Keratinocyte (primary cell): Measurements from ENCODE around the gene BOK. TPM values are rescaled to one million over a fixed set of nuclear protein-coding genes. Genes with fewer than 3 reads are reported as not detected.

Experiments
- DNase-seq: peaks from one replicate; pipeline ENCODE4 v3.0.0-alpha.2; 2011; ENCODE audit warnings: low read depth, missing footprints, low spot score
- FAIRE-seq: peaks from 2 replicates; lab custom pipeline; 2011; peaks lifted over from hg19 to GRCh38; lab: Jason Lieb, UNC
- H2AFZ ChIP-seq: 2 replicates; pipeline ENCODE4 v1.6.0; 2012; ENCODE audit warnings: low read length, control low read depth, inconsistent platforms; ENCODE audit not compliant: control insufficient read depth
- H3K27ac ChIP-seq: 2 replicates; pipeline ENCODE4 v1.5.1; 2011; ENCODE audit warnings: low read length; ENCODE audit not compliant: control insufficient read depth, insufficient read depth
- H3K27me3 ChIP-seq: 3 replicates; pipeline ENCODE4 v1.6.0; 2011; ENCODE audit warnings: low read length; ENCODE audit not compliant: control insufficient read depth, insufficient read depth; ENCODE audit errors: extremely low read depth
- H3K36me3 ChIP-seq, 2 experiments: 2 replicates in 1 of 2; 3 replicates in 1 of 2; pipeline ENCODE4 v1.5.1; 2011; ENCODE audit warnings: low read length in 2 of 2, mild to moderate bottlenecking in 1 of 2; ENCODE audit not compliant: control insufficient read depth in 2 of 2, insufficient read depth in 2 of 2; ENCODE audit errors: extremely low read depth in 1 of 2
- H3K4me1 ChIP-seq: 3 replicates; pipeline ENCODE4 v1.5.1; 2011; ENCODE audit warnings: low read length; ENCODE audit not compliant: control insufficient read depth, insufficient read depth; ENCODE audit errors: extremely low read depth
- H3K4me2 ChIP-seq: 3 replicates; pipeline ENCODE4 v1.6.0; 2011; ENCODE audit warnings: low read depth, low read length; ENCODE audit not compliant: control insufficient read depth, insufficient read depth; ENCODE audit errors: extremely low read depth
- H3K4me3 ChIP-seq, 3 experiments: fragments of 200-600 bp in 1 of 3; sonication (generic) in 1 of 3; 2 replicates in 2 of 3; 3 replicates in 1 of 3; pipeline ENCODE4 v1.5.1; 2011 to 2016; ENCODE audit warnings: low read length in 3 of 3, mild to moderate bottlenecking in 3 of 3, control low read depth in 2 of 3, inconsistent platforms in 1 of 3, low read depth in 1 of 3, mixed read lengths in 1 of 3, mixed run types in 1 of 3, moderate library complexity in 1 of 3; ENCODE audit not compliant: control insufficient read depth in 2 of 3, insufficient read depth in 2 of 3; ENCODE audit errors: extremely low read depth in 1 of 3
- H3K79me2 ChIP-seq: 2 replicates; pipeline ENCODE4 v1.6.0; 2012; ENCODE audit warnings: low read length; ENCODE audit not compliant: control insufficient read depth, insufficient read depth
- H3K9ac ChIP-seq: 3 replicates; pipeline ENCODE4 v1.6.0; 2011; ENCODE audit warnings: low read length; ENCODE audit not compliant: control insufficient read depth, insufficient read depth; ENCODE audit errors: extremely low read depth
- H3K9me1 ChIP-seq: 3 replicates; pipeline ENCODE4 v1.6.0; 2011; ENCODE audit warnings: low read length; ENCODE audit not compliant: control insufficient read depth, insufficient read depth; ENCODE audit errors: extremely low read depth
- H3K9me3 ChIP-seq: 2 replicates; pipeline ENCODE4 v1.5.1; 2012; ENCODE audit warnings: low read depth, low read length; ENCODE audit not compliant: control insufficient read depth
- H4K20me1 ChIP-seq: 3 replicates; pipeline ENCODE4 v1.6.0; 2011; ENCODE audit warnings: low read length; ENCODE audit not compliant: control insufficient read depth, insufficient read depth; ENCODE audit errors: extremely low read depth
- EZH2 ChIP-seq: IDR thresholded peaks from one replicate; pipeline ENCODE4 v1.6.1; 2012; ENCODE audit warnings: inconsistent platforms, mild to moderate bottlenecking, low read length, moderate library complexity
- dilution Hi-C: fragments of 300-500 bp; cut with MboI; formaldehyde crosslinking; loops from one replicate; pipeline ENCODE4 v1.7.0; 2020; ENCODE audit warnings: low sequenced_read_pairs; ENCODE audit not compliant: extremely low pct_ligation_motif_present
- polyA plus RNA-seq, 5 experiments: library from polyadenylated mRNA; depleted of rRNA in 3 of 5; stranded (reverse) in 3 of 5; stranded (forward) in 1 of 5; unstranded in 1 of 5; fragments of >200 nt; gene quantifications; 1 replicate in 1 of 5; 2 replicates in 3 of 5; 3 replicates in 1 of 5; pipeline versions ENCODE4 v1.2.1 to v1.2.3, GENCODE V29; 2011 to 2012; ENCODE audit warnings: missing spikeins in 2 of 5, low read depth in 1 of 5, low replicate concordance in 1 of 5
- TF ChIP-seq, protein P1 (sequence below), 3 experiments: IDR thresholded peaks in 1 of 3; conservative IDR thresholded peaks in 1 of 3; optimal IDR thresholded peaks in 1 of 3; 2 replicates in 2 of 3; 3 replicates in 1 of 3; pipeline versions ENCODE3 to v1.5.1; 2011; ENCODE audit warnings: low read length in 3 of 3, mild to moderate bottlenecking in 3 of 3, moderate library complexity in 2 of 3, control low read depth in 1 of 3, inconsistent platforms in 1 of 3; ENCODE audit not compliant: insufficient read depth in 2 of 3; ENCODE audit errors: extremely low read depth in 1 of 3

The BOK gene
- polyA plus RNA-seq, 1 donor (not counting 4 experiments of a cell fraction or from before 2014, with no cell fraction given), result 15.4 TPM

DNA sequence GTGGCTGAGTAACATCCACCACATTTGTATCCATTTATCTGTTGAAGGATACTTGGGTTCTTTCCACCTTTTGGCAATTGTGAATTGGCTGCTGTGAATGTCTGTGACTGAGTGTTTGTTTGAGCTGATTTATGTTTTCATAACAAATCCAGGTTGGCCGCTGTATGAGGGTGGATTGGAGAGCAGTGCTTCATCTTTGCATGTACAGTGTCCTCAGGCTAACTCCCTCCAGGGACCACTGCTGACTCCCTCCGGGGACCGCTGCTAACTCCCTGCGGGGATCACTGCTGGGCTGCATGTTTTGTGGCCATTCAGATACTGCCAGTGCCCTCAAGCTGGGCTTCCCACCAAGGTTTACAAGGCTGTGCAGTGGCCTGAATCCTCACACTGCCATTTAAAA, 10.2 kb downstream of the BOK start:
- Histone ChIP-seq H3K27me3 (no peaks in the 10 kb centered on the region), H3K27ac (no peak overlapping the region), H3K9ac (no peak overlapping the region), H3K9me3 (no peaks in the 10 kb centered on the region), H3K36me3 (peaks cover 7 to 11% of the 10 kb centered on the region in 2 experiments), H4K20me1 (no peaks in the 10 kb centered on the region), H3K4me3 (no peak overlapping the region), H3K4me2 (no peak overlapping the region), H3K79me2 (peaks cover 35% of the 10 kb centered on the region), H3K4me1 (peaks cover 3% of the 10 kb centered on the region), H2AFZ (no peak overlapping the region), H3K9me1 (no peaks in the 10 kb centered on the region)
- FAIRE-seq (no peak), DNase-seq (no peak)
- dilution Hi-C loops, result no loop called here
- TF ChIP-seq EZH2, result no peak
- TF ChIP-seq, protein P1, sequence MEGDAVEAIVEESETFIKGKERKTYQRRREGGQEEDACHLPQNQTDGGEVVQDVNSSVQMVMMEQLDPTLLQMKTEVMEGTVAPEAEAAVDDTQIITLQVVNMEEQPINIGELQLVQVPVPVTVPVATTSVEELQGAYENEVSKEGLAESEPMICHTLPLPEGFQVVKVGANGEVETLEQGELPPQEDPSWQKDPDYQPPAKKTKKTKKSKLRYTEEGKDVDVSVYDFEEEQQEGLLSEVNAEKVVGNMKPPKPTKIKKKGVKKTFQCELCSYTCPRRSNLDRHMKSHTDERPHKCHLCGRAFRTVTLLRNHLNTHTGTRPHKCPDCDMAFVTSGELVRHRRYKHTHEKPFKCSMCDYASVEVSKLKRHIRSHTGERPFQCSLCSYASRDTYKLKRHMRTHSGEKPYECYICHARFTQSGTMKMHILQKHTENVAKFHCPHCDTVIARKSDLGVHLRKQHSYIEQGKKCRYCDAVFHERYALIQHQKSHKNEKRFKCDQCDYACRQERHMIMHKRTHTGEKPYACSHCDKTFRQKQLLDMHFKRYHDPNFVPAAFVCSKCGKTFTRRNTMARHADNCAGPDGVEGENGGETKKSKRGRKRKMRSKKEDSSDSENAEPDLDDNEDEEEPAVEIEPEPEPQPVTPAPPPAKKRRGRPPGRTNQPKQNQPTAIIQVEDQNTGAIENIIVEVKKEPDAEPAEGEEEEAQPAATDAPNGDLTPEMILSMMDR (optimal IDR thresholded peaks at IDR 0.05 in 1 of 3, IDR thresholded peaks at IDR 0.05 in 1 of 3, conservative IDR thresholded peaks at IDR 0.05 in 1 of 3; ENCODE audit: extremely low read depth in 1 of 3, insufficient read depth in 2 of 3, low read length in 3 of 3), result no peak

DNA sequence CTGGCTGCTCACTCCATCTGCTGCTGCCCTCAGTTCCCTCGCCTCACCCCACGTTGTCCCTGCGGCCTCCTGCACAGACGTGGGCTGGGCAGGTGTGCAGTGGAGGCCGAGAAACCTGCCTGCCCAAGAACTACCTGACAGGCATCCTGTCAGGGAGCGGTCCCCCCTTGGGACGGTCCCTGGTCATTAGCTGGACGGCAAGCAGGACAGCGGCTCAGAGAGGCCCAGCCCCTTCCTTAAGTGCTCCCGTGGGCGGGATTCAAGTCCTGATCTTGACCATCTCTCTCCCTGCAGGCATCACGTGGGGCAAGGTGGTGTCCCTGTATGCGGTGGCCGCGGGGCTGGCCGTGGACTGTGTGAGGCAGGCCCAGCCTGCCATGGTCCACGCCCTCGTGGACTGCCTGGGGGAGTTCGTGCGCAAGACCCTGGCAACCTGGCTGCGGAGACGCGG, 11.3 kb downstream of the BOK start:
- Histone ChIP-seq H3K4me2 (no peak overlapping the region), H3K9me3 (no peaks in the 10 kb centered on the region), H2AFZ (no peak overlapping the region), H3K36me3 (peaks cover 6 to 12% of the 10 kb centered on the region in 2 experiments), H3K27ac (no peak overlapping the region), H3K4me1 (no peaks in the 10 kb centered on the region), H3K9me1 (no peaks in the 10 kb centered on the region), H3K9ac (no peak overlapping the region), H3K4me3 (no peak overlapping the region), H3K27me3 (no peaks in the 10 kb centered on the region), H4K20me1 (peaks cover 1% of the 10 kb centered on the region), H3K79me2 (peaks cover 24% of the 10 kb centered on the region)
- DNase-seq (no peak), FAIRE-seq (no peak)
- dilution Hi-C loops, result no loop called here
- TF ChIP-seq, protein P1 (optimal IDR thresholded peaks at IDR 0.05 in 1 of 3, IDR thresholded peaks at IDR 0.05 in 1 of 3, conservative IDR thresholded peaks at IDR 0.05 in 1 of 3; ENCODE audit: extremely low read depth in 1 of 3, insufficient read depth in 2 of 3, low read length in 3 of 3), result no peak
- TF ChIP-seq EZH2, result no peak
